Esophagus squamous epithelium (tissue), 5 donors: Measurements from ENCODE around the gene DCC. TPM values are rescaled to one million over a fixed set of nuclear protein-coding genes. Genes with fewer than 3 reads are reported as not detected.

Experiments
- DNase-seq: peaks from one replicate; lab custom pipeline; 2025; lab: John Stamatoyannopoulos, UW
- H3K27ac ChIP-seq, 4 donors: fragments of 200-600 bp; sonication (generic); one replicate each; pipeline ENCODE4 v1.5.1; 2016 to 2019; ENCODE audit warnings: mild to moderate bottlenecking in 1 of 4
- H3K27me3 ChIP-seq, 4 donors: fragments of 200-600 bp; sonication (generic); 1 replicate in 3 of 4; 2 replicates in 1 of 4; pipeline versions ENCODE4 v1.5.1 to v1.6.0; 2017 to 2021; ENCODE audit warnings: antibody characterized with exemption in 1 of 4
- H3K36me3 ChIP-seq, 3 donors: fragments of 200-600 bp; sonication (generic); one replicate each; pipeline ENCODE4 v1.5.1; 2016 to 2019
- H3K4me1 ChIP-seq, 3 donors: fragments of 200-600 bp; sonication (generic); one replicate each; pipeline ENCODE4 v1.5.1; 2017 to 2019
- H3K4me3 ChIP-seq, 4 donors: fragments of 200-600 bp; sonication (generic); 1 replicate in 3 of 4; 2 replicates in 1 of 4; pipeline ENCODE4 v1.5.1; 2016 to 2019; ENCODE audit warnings: mild to moderate bottlenecking in 2 of 4, moderate library complexity in 1 of 4
- H3K9me3 ChIP-seq, 3 donors: fragments of 200-600 bp; sonication (generic); one replicate each; pipeline ENCODE4 v1.5.1; 2016 to 2019
- CTCF ChIP-seq, 6 experiments: fragments of 450-650 bp in 4 of 6; fragments of 200-600 bp in 2 of 6; sonication (generic) in 2 of 6; IDR thresholded peaks; one replicate each; pipeline ENCODE4 v1.5.1; 2016 to 2019; ENCODE audit warnings: antibody characterized with exemption in 6 of 6, mild to moderate bottlenecking in 4 of 6, moderate library complexity in 4 of 6
- POLR2A ChIP-seq, 4 donors: fragments of 450-650 bp; IDR thresholded peaks; one replicate each; pipeline ENCODE4 v1.6.1; 2017; ENCODE audit warnings: antibody characterized with exemption in 4 of 4, mild to moderate bottlenecking in 4 of 4, moderate library complexity in 3 of 4
- WGBS, 2 donors: methylation state at CpG; one replicate each; pipeline ENCODE4 v1.1.5; 2018; 5-methylcytosine and 5-hydroxymethylcytosine counted together
- intact Hi-C: fragments of 100-400 bp; cut with DNase I; formaldehyde crosslinking; loops from one replicate; pipeline ENCODE4 v1.15.0; 2022
- total RNA-seq, 4 donors: library from RNA; depleted of rRNA; stranded (reverse); fragments of >200 nt; gene quantifications; one replicate each; pipeline ENCODE4 v1.1.0, GENCODE V29; 2016
- donor health status: DM: yes; HTN: yes; CAD: no.

Gene DCC
- total RNA-seq, 4 donors from 2014 or later: 0.06 to 0.95 TPM; not detected in 2

GRCh38 chr18:52679354-52679753, 339.4 kb downstream of the DCC start:
- Histone ChIP-seq H3K27me3 (no peaks in the 10 kb centered on the region), H3K4me1 (no peaks in the 10 kb centered on the region), H3K9me3 (no peaks in the 10 kb centered on the region), H3K36me3 (no peaks in the 10 kb centered on the region), H3K4me3 (no peak overlapping the region), H3K27ac (no peak overlapping the region)
- no peak for TF ChIP-seq POLR2A (IDR thresholded peaks at IDR 0.05)
- TF ChIP-seq CTCF (IDR thresholded peaks at IDR 0.05): no peak
- intact Hi-C loops: no loop called here
- no peak for DNase-seq
- 34% methylated on average over 2 of the region's 2 CpGs for WGBS, 2 donors

GRCh38 chr18:52682260-52682659, 342.3 kb downstream of the DCC start:
- no peak for TF ChIP-seq POLR2A (IDR thresholded peaks at IDR 0.05)
- TF ChIP-seq CTCF (IDR thresholded peaks at IDR 0.05): no peak
- no peak overlapping the region for H3K4me3 ChIP-seq
- no peaks in the 10 kb centered on the region for H3K4me1 ChIP-seq
- no peaks in the 10 kb centered on the region for H3K27me3 ChIP-seq
- WGBS, 2 donors: 30 to 35% methylated on average over 4 of the region's 4 CpGs
- H3K36me3 ChIP-seq: no peaks in the 10 kb centered on the region
- no peak overlapping the region for H3K27ac ChIP-seq
- no peak for DNase-seq
- H3K9me3 ChIP-seq: no peaks in the 10 kb centered on the region
- intact Hi-C loops: no loop called here

GRCh38 chr18:52685316-52685715, 345.3 kb downstream of the DCC start:
- TF ChIP-seq POLR2A (IDR thresholded peaks at IDR 0.05): no peak
- TF ChIP-seq CTCF (IDR thresholded peaks at IDR 0.05): no peak
- DNase-seq: no peak
- Histone ChIP-seq H3K4me1 (no peaks in the 10 kb centered on the region), H3K9me3 (no peaks in the 10 kb centered on the region), H3K36me3 (no peaks in the 10 kb centered on the region), H3K4me3 (no peak overlapping the region), H3K27ac (no peak overlapping the region), H3K27me3 (no peaks in the 10 kb centered on the region)
- 22 to 50% methylated on average over 1 of the region's 1 CpG for WGBS, 2 donors
- intact Hi-C loops: no loop called here

GRCh38 chr18:52691841-52692240, 351.8 kb downstream of the DCC start:
- Histone ChIP-seq H3K9me3 (no peaks in the 10 kb centered on the region), H3K4me3 (no peak overlapping the region), H3K36me3 (no peaks in the 10 kb centered on the region), H3K27me3 (no peaks in the 10 kb centered on the region), H3K4me1 (no peaks in the 10 kb centered on the region), H3K27ac (no peak overlapping the region)
- TF ChIP-seq CTCF (IDR thresholded peaks at IDR 0.05): no peak
- TF ChIP-seq POLR2A (IDR thresholded peaks at IDR 0.05): no peak
- no peak for DNase-seq
- intact Hi-C loops: no loop called here

GRCh38 chr18:52694804-52695203, 354.8 kb downstream of the DCC start:
- Histone ChIP-seq H3K27ac (no peak overlapping the region), H3K4me1 (no peaks in the 10 kb centered on the region), H3K9me3 (no peaks in the 10 kb centered on the region), H3K27me3 (no peaks in the 10 kb centered on the region), H3K4me3 (no peak overlapping the region), H3K36me3 (no peaks in the 10 kb centered on the region)
- 57 to 85% methylated on average over 1 of the region's 1 CpG for WGBS, 2 donors
- DNase-seq: no peak
- no peak for TF ChIP-seq CTCF (IDR thresholded peaks at IDR 0.05)
- no peak for TF ChIP-seq POLR2A (IDR thresholded peaks at IDR 0.05)
- intact Hi-C loops: no loop called here
